Activated CD4-positive, alpha-beta T cell treated with anti-CD3 and anti-CD28 coated beads for 1 hour (primary cell): ENCODE results near the gene S100A8.
A peak's percentile ranks its signal among the peaks of the same experiment; 100 is the strongest.
"Not testable (repeated sequence)": the region's sequence is repeated elsewhere in the genome, so short reads cannot be mapped to it uniquely, and the experiment has no call there.

Experiments used
- DNase-seq: peaks from one replicate; pipeline ENCODE4 v3.0.0-alpha.2; 2020

The S100A8 gene

GRCh38 chr1:153415850-153416570, 25.1 kb upstream of the S100A8 start, which contains the start of gene S100A7A:
Gene S100A7A (plus strand): TSS chr1:153416520. CDS start chr1:153418083, 1,563 bp downstream.
- no peak for DNase-seq

- not testable (repeated sequence) for DNase-seq
These were observed 23.1 kb upstream of the S100A8 start for GRCh38 chr1:153413961-153414360.

- not testable (repeated sequence) for DNase-seq
These were observed 16.4 kb upstream of the S100A8 start for GRCh38 chr1:153407274-153407673.

- not testable (repeated sequence) for DNase-seq
These were observed 15.1 kb upstream of the S100A8 start for GRCh38 chr1:153405825-153406599.

GRCh38 chr1:153404768-153405167, 13.9 kb upstream of the S100A8 start:
- peak; percentile 36 for DNase-seq

GRCh38 chr1:153404086-153404635, 13.3 kb upstream of the S100A8 start:
- no peak for DNase-seq

GRCh38 chr1:153403421-153404085, 12.7 kb upstream of the S100A8 start:
- DNase-seq = no peak

DNA sequence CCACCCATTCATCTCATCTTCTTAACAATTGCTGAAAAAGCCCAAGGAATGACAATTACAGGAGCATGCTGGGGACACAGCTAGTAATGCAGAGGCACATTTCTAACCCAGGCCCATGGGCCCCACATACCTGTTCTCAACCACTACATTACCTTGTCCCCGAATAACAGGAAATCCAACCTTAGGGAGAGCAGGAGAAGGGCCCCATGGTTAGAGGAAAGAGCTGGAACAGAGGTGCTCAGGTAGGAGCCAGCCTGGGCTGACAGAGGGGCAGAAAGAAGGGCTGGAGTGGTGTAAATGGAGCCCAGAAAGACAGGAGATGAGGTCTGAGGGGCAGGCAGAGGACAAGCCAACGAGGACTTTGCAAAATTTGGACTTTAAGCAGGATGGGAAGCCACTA, 11.4 kb upstream of the S100A8 start:
- DNase-seq = no peak

- no peak for DNase-seq
These were observed 10.6 kb upstream of the S100A8 start for GRCh38 chr1:153401461-153401860.

DNA sequence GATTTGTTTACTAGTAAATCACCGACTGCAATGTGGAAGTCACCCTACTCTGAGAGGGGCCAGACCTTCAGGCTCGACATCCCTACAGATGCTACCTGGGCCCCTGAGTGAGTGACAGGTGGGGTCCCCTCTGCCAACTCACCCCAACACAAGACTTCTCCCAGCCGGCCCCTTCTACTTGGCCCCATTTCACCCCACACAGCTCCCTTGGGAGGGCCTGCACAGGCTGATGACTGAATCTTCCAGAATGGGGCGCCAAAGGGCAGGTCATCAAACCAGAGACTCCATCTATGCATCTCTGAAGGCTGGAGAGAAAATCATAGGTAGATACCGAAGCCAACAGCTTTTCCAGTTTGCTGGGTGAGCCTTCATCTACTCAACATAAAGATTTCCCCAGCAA, 9.4 kb upstream of the S100A8 start:
- DNase-seq = no peak

- DNase-seq = no peak
These were observed 8.7 kb upstream of the S100A8 start for GRCh38 chr1:153399401-153400055.

GRCh38 chr1:153397924-153398651, 7.2 kb upstream of the S100A8 start:
- no peak for DNase-seq

DNA sequence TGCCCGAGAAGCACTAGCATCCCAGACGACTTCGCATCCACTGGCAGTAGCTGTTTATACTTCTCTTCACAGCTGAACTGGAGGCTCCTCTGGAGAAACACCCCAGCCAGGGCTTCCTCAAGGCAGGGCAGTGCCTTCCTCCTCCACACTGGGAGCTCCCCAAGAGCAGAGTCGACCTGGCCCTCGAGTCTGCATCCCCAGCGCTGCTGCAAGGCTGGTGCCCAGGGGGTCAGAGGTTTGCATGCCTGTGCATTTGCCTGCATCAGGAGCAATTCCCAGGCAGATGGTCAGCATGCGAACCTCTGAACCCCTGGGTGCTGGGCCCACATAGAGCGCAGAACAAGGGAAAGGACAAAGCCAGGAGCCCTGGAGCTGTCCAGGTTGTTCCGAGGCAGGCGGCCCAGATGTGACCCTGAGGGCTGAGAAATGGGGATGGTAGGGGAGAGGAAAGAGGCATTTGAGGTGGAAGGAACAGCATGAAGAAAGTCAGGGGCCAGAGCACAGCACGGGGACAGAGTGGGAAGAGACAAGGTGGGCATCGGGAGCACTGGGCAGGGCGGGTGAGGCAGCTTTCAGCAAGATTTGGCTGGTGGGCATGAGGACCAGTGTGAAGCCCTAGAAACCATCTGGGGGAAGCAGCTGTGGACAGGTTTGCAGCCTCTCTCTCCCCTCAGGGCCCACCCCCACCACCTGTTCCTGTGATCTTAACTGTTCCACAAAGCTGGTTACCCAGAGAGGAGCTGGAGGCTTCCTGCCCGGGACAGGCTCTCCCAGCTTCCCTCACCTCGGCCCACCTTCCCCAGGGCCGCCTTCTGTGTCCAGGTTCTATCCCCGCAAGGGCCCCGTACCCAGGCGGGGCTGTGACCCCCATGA, 6.4 kb upstream of the S100A8 start:
- no peak for DNase-seq

DNA sequence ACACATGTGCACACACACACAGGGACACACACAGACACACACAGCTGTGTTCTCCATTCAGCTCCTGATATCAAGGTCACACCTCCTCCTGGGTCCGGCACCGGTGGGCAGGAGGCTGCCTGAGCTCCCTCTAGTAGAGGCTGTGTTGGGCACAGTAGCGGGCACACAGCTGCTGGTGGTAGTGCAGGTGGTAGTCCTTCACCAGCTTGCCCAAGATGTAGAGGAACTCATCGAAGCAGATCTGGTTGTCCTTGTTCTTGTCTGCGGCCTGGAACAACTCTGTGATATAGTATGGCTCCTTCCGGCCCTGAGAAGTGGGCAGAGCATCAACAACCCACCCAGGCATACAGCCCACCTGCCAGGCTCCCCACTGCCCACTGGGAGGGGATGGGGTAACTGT, 5.6 kb upstream of the S100A8 start:
- no peak for DNase-seq

DNA sequence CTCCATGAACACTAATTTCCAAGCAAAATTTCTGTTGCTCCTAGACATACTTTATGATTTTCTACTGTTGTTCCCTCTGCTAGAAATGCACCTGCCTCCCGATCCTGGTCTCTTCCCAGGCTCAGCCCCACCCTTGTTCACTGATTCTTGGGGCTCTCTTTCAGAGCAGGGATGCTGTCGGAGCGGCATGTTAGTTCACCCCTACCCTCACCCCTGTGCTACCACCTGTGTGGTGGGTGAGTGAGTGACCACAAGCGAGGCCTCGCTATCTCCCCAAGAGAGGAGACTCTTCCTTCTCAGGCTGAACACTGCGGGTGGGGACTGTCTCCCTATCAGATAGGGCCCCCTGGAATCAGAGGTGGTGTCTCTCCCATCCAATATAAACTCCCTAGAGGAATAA, 4.9 kb upstream of the S100A8 start:
- no peak for DNase-seq

GRCh38 chr1:153395136-153395685, 4.3 kb upstream of the S100A8 start:
- no peak for DNase-seq

DNA sequence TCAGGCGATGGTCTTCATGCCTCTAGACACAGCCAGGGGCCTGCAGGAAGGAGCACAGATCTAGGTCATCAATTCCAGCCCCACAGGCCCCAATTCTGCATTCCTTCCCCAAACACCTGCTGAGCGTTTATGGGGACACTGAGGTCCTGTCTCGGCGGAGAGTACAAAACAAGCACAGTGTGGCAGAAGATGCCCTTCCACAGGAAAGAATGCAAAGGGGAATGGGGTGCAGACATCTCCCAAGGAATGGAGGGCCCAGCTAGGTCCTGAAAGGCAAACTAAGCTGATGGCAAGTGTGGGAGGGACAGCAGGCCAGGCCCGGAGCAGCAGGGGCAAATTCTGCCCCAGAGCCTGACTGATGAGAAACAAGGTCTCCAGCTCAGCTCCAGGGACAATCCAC, 3.5 kb upstream of the S100A8 start:
- no peak for DNase-seq

GRCh38 chr1:153393926-153394325, 3.1 kb upstream of the S100A8 start:
- no peak for DNase-seq

- DNase-seq = no peak
These were observed 1.9 kb upstream of the S100A8 start for GRCh38 chr1:153392822-153393221.

GRCh38 chr1:153392258-153392657, 1.4 kb upstream of the S100A8 start:
- DNase-seq = no peak
